GM18868 (cell line): Measurements from ENCODE around the gene DCAF11.
A peak's percentile ranks its signal among the peaks of the same experiment; 100 is the strongest.

Source experiments
- ATAC-seq: cut with Tn5 transposase; IDR thresholded peaks from one replicate; pipeline ENCODE4 v1.9.1; 2021; ENCODE audit warnings: mild to moderate bottlenecking, moderate library complexity; ENCODE audit not compliant: unreplicated experiment

Gene DCAF11

DNA sequence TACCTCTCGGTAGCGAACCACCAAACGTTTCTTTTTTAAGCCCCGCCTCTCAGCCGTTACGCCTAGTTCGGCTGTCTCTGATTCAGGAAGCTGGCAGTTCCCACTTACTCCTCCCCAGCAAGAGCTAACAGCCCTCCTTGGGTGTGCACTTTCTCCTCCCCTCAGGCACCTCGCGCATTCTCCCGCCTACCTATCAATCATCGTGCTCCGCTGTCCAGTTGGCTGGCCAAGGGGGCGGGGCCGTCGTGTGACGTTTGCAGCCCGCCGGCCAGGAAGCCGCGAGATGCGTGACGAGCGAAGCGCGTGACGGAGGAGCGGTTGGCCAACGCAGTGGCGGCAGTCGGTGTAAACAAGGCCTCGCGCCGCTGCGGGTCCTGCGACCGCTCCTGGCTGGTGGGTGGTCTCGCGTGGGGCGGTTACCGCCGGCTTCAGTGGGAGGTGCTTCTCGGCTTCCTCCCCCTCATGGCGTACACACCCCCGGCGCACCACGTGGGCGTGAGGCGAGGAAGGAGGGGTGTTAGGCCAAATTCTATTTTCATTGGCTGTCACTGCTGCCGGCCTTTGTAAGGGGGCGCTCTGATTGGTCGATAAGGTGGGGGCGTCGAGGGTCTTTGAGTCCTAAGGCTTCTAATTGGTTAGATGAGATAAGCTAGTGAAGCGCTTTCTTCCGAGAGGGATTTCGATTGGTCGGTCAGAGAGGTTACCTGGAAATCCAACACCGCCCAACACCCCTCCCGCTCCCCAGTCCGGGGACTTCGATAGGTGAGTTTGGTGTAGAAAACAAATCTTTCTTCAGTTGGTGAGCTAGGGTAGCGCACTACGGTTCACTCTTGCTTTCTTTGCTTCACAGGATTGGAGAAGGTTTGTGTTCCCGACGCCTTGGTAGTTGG lies at the start of gene DCAF11, which contains the start of gene NRL:
Gene DCAF11 (plus strand): TSS at position 246 of the 890 bp plus-strand sequence. CDS start 818 bp downstream, outside the sequence.
Gene NRL (minus strand): TSS at position 418 of the 890 bp plus-strand sequence. CDS start 32,101 bp downstream, outside the sequence.
- ATAC-seq: peak; percentile 86

DNA sequence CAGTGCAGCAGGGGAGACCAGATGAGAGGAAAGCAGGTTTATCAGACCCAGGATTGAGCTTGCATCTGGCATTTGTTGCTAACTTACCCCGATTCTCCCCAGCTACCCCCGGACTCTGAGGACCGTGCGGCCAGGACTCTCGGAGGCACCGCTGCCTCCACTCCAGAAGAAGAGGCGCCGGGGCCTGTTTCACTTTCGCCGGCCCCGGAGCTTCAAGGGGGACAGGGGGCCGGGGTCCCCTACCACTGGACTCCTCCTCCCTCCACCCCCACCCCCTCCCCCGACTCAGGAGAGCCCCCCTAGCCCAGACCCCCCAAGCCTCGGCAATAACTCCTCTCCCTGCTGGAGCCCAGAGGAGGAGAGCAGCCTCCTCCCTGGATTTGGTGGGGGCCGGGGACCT lies 49.7 kb upstream of the DCAF11 start:
- ATAC-seq: no peak

DNA sequence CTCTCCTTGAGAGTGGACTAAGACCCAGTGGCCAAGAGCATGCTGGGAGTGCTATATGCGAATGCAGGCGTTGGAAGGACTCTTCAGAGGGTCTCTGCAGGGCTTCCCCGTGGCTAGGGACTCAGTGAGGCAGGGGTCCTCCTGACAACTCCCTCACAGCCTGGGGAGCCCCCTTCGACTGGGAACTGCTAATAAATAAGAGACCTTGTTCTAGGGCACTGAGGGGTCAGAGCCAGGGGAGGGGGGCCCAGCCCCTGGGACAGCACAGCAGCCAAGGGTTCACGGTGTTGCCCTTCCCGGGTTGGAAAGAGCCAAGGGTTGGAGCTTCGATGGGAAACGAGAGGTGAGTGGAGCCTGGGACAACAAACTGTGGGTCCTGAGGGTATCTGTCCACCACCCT lies 49.2 kb upstream of the DCAF11 start:
- ATAC-seq: no peak

DNA sequence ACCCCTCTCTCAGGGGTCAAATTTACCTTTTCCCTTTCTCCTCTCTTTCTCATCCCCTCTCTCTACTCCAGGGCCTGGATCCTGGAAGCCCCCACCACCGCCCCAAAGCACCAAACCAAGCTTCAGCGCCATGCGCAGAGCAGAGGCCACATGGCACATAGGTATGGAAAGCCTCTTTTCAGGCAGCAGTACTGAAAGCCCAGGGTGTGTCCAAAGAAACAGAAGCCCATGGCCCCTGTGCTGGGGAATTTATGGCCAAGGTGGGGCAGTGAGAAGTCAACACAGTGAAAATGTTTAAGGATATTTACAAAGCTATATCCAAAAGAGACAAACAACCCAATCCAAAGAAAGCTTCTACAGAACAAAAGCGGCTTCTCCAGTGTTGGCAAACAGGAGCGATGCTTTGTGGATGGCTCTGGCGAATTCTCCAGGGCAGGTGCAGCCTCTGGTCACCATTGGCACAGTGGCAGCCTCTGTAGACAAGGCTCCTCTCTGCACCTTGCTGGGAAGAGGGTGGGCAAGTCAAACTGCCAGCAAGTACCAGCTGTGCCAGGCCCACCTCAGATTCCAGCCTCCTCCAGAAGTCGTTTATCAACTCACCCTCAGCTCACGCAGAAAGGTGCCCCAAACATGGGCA lies 48.0 kb upstream of the DCAF11 start:
- no peak for ATAC-seq

- no peak for ATAC-seq
These were observed 47.2 kb upstream of the DCAF11 start for GRCh38 chr14:24067133-24068082.

DNA sequence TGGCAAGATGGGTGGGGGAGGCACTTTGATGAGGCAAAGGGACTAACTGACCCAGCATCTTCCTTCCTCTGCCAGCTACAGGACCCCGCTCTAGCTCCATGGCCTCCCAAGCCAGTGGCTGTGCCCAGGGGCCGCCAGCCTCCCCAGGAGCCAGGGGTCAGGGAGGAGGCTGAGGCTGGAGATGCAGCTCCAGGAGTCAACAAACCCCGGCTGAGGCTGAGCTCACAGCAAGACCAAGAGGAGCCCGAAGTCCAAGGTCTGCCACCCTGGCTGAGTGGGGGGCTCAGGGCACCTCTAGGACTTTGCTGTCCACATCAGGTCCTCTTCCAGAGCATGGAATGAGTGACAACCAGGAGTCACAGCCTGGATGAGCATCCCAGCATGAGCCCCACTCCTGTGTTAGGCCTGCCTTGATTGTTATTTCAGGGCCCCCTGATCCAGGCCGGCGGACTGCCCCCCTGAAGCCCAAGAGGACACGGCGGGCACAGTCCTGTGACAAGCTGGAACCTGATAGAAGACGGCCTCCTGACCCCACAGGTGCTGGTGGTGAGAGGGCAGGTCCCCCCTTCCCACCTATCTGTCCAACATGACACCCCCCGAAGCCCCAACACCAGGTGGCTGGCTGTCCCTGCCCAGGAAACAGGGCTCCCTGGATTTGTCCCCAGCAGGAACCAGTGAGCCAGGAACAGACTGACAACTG lies 45.7 kb upstream of the DCAF11 start:
- no peak for ATAC-seq

DNA sequence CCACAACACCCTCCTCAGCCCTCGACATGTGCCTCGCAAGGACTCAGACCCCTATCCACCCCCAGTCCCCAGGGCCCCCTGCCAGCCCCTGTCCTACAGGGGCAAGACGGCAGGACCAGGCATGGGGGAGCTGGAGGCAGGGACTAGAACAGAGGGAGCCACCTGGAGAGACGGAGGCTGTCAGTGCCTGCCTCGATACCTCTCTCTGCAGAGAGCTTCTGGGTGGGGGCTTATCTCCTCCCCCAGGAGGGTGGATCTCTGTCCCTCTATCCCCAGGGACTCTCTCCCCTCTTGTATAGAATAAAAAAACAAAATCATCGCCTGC lies 45.2 kb upstream of the DCAF11 start:
- ATAC-seq: no peak

DNA sequence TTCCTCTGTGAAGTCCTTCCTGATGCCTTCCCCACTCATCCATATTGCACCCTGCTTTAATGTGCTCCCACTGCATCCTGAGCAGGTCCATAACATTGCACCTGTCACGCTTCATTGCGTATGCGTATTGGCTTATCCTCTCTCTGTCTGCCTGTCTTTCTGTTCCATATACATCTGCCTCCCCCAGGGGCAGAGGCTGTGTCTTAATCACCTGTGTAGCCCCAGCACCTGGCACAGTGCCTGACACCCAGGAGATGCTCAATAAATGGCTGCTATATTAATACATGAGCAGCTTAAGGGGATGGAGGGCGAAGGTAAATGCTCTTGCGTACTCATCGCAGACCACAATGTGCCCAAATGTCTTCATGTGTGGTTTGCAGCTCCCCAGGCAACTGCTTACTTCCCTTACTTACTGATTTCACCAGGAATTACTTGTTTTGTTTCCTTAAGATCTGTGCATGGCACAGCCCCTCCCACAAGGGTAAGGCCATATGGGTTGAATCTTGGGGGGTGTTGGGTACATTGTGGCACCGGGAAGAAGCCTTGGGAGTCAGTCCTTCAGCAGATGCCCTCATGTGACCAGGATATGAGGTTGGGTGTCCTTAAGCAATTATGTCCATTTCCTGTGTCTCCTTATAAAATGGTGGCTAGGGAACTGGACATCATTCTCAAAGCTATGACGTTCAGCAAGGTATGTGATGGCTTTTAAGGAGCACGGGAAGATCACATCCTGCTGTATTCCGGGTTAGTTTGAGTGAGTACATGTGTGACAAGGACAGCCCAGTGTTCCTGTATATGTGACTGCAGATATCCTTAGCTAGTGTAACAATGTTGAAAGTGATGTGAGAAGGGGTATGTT lies 44.1 kb upstream of the DCAF11 start:
- no peak for ATAC-seq

DNA sequence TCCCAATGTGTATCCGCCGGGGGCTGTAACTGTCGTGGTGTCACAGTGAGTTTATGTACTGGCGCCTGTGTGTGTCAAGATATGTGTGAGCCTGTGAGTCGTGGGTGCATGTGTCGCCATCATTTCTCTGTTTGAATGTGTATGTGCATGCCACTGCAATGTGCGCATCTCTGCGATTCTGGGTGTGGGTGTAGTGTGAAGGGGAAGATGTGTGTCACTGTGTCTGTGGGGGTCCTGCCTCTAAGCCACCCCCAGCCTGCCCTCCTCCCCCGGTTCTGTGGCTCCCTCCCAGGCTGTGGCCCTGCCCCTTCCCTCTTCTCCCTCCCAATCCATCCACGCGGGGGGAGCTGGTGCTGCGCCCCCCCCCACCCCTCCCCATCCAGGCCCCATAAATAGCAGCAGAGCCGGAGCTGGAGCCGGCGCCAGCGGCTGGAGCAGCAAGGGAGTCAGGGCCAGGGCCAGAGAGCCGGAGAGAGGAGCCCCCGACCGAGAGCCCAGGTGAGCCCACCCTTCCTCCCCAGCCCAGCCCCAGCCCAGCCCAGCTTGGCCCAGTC lies 43.4 kb upstream of the DCAF11 start, which contains the start of gene CPNE6:
Gene CPNE6 (plus strand): TSS at position 419 of the 554 bp plus-strand sequence. CDS start 1,375 bp downstream, outside the sequence.
- ATAC-seq: no peak

DNA sequence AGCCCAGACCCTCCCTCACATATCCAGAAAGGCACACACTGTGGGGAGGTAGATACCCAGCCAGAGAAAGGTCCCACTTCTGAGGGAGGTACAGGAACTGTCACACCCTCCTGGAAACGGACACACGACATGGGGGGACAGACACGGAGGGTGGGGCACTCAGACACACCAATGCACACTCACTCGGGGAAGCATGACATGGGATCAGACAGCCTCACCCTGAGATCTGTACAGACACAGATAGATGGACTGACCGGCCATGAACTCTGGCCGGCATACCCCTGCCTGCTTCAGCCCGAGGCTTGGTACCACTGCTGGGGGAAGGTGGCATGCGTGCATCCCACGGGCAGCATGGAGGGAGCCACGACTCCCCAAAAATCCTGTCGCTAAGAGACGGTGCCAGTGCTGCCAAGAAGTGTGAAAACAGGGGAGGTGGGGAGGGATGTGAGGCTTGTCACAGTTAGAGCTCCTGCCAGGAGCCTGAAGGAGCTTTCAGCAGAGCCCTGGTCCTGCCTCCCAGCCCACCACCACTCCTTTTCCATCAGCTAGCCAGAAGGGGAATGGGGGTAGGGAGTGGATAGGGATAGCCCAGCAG lies 42.6 kb upstream of the DCAF11 start:
- ATAC-seq: no peak

- no peak for ATAC-seq
These were observed 42.1 kb upstream of the DCAF11 start for GRCh38 chr14:24072436-24072835.

- no peak for ATAC-seq
These were observed 41.4 kb upstream of the DCAF11 start for GRCh38 chr14:24072881-24073877.

GRCh38 chr14:24074625-24075484 lies 39.7 kb upstream of the DCAF11 start:
- no peak for ATAC-seq

GRCh38 chr14:24075485-24076301 lies 38.9 kb upstream of the DCAF11 start:
- ATAC-seq: peak; percentile 76

DNA sequence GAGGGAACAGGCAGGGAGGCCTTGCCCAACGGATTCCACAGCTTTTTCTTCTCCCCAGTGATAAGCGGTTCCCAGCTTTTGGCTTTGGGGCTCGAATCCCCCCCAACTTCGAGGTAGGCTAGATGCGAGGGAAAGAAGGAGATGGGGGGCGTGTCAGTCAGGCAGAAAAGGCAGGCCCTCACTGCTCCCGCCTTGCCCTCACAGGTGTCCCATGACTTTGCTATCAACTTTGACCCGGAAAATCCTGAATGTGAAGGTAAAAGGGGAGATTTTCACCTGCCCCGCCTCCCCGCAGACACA lies 38.3 kb upstream of the DCAF11 start:
- ATAC-seq: no peak

DNA sequence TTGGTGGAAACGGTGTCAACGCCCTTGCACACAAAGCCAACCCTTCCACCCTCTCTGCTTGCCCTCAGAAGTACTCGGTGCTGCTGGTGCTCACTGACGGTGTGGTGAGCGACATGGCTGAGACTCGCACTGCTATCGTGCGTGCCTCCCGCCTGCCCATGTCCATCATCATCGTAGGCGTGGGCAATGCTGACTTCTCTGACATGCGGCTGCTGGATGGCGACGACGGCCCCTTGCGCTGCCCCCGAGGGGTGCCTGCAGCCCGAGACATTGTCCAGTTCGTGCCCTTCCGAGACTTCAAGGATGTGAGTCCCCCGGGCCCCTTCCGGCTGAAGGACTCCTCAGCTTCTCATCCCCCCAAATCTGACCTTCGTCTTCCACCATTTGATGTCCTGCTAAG lies 37.5 kb upstream of the DCAF11 start:
- no peak for ATAC-seq
